ENCODE measurements around the gene MAFG.

The MAFG gene

GRCh38 chr17:81948635-81949378, 21.3 kb upstream of the MAFG start:
- WGBS (ENCODE audit: extremely low coverage, insufficient coverage, low lambda C conversion rate), result no CpG with 5 or more reads among the region's 17 CpGs
- H3K4ac ChIP-seq (ENCODE audit: low read depth, low read length), result no peak overlapping the region
- no peak overlapping the region for H3K23ac ChIP-seq (ENCODE audit: low read length)
- no peak overlapping the region for H4K8ac ChIP-seq (ENCODE audit: low read depth, low read length)
- H3K56ac ChIP-seq (ENCODE audit: low read length), result no peak overlapping the region
- no peak overlapping the region for H4K5ac ChIP-seq (ENCODE audit: low read length)
- no peaks in the 10 kb centered on the region for H3K27me3 ChIP-seq (ENCODE audit: insufficient read depth, low read length, poor library complexity)
- no peaks in the 10 kb centered on the region for H3K36me3 ChIP-seq (ENCODE audit: control insufficient read depth, insufficient read depth, low read length)
- DNase-seq, result no peak
- no peaks in the 10 kb centered on the region for H3K4me1 ChIP-seq (ENCODE audit: control insufficient read depth, low read depth, low read length)
- no peak overlapping the region for H3K9ac ChIP-seq (ENCODE audit: low read length)
- H3K18ac ChIP-seq (ENCODE audit: low read length), result no peak overlapping the region
- H2BK5ac ChIP-seq (ENCODE audit: low read length), result no peak overlapping the region
- no peaks in the 10 kb centered on the region for H3K79me1 ChIP-seq (ENCODE audit: low read length)
- H3K4me2 ChIP-seq (ENCODE audit: low read length), result no peak overlapping the region
- H2AK5ac ChIP-seq (ENCODE audit: low read length), result no peak overlapping the region
- H3K4me3 ChIP-seq (ENCODE audit: low read length), result no peak overlapping the region
- no peaks in the 10 kb centered on the region for H3K79me2 ChIP-seq (ENCODE audit: control insufficient read depth, insufficient read depth, low read length)
- no peak overlapping the region for H2BK120ac ChIP-seq (ENCODE audit: low read depth, low read length)
- H2BK15ac ChIP-seq (replicated peaks; ENCODE audit: low read depth), result no peak overlapping the region
- no peak overlapping the region for H3K27ac ChIP-seq (ENCODE audit: low read depth, low read length)

GRCh38 chr17:81947189-81947588, 19.7 kb upstream of the MAFG start, which contains the start of gene MYADML2:
TSS of gene MYADML2 (minus strand) at chr17:81947233. CDS start at chr17:81941741, 5,492 bp downstream.
- H3K23ac ChIP-seq (ENCODE audit: low read length), result no peak within 1 kb of the TSS
- no peak within 1 kb of the TSS for H3K4me3 ChIP-seq (ENCODE audit: low read length)
- no peak within 1 kb of the TSS for H3K4ac ChIP-seq (ENCODE audit: low read depth, low read length)
- H2BK15ac ChIP-seq (replicated peaks; ENCODE audit: low read depth), result no peak within 1 kb of the TSS
- H3K4me1 ChIP-seq (ENCODE audit: control insufficient read depth, low read depth, low read length), result no peaks in the 10 kb centered on the region
- H3K9ac ChIP-seq (ENCODE audit: low read length), result no peak within 1 kb of the TSS
- H2BK120ac ChIP-seq (ENCODE audit: low read depth, low read length), result no peak within 1 kb of the TSS
- H4K8ac ChIP-seq (ENCODE audit: low read depth, low read length), result no peak within 1 kb of the TSS
- H3K79me1 ChIP-seq (ENCODE audit: low read length), result no peaks in the 10 kb centered on the region
- no peak within 1 kb of the TSS for H2BK5ac ChIP-seq (ENCODE audit: low read length)
- H3K27ac ChIP-seq (ENCODE audit: low read depth, low read length), result no peak within 1 kb of the TSS
- no peak within 1 kb of the TSS for H4K5ac ChIP-seq (ENCODE audit: low read length)
- no peak within 1 kb of the TSS for H3K56ac ChIP-seq (ENCODE audit: low read length)
- H3K36me3 ChIP-seq (ENCODE audit: control insufficient read depth, insufficient read depth, low read length), result no peaks in the 10 kb centered on the region
- DNase-seq, result no peak
- no CpG with 5 or more reads among the region's 13 CpGs for WGBS (ENCODE audit: extremely low coverage, insufficient coverage, low lambda C conversion rate)
- no peak within 1 kb of the TSS for H3K18ac ChIP-seq (ENCODE audit: low read length)
- no peak within 1 kb of the TSS for H2AK5ac ChIP-seq (ENCODE audit: low read length)
- H3K4me2 ChIP-seq (ENCODE audit: low read length), result no peak within 1 kb of the TSS
- no peaks in the 10 kb centered on the region for H3K27me3 ChIP-seq (ENCODE audit: insufficient read depth, low read length, poor library complexity)
- H3K79me2 ChIP-seq (ENCODE audit: control insufficient read depth, insufficient read depth, low read length), result no peaks in the 10 kb centered on the region

- Histone ChIP-seq H2AK5ac (ENCODE audit: low read length) (no peak overlapping the region), H3K4me2 (ENCODE audit: low read length) (no peak overlapping the region), H4K5ac (ENCODE audit: low read length) (no peak overlapping the region), H3K56ac (ENCODE audit: low read length) (no peak overlapping the region), H3K4me3 (ENCODE audit: low read length) (no peak overlapping the region), H2BK5ac (ENCODE audit: low read length) (no peak overlapping the region), H3K27ac (ENCODE audit: low read depth, low read length) (no peak overlapping the region), H3K36me3 (ENCODE audit: control insufficient read depth, insufficient read depth, low read length) (no peaks in the 10 kb centered on the region), H4K8ac (ENCODE audit: low read depth, low read length) (no peak overlapping the region), H2BK15ac (replicated peaks; ENCODE audit: low read depth) (no peak overlapping the region), H3K9ac (ENCODE audit: low read length) (no peak overlapping the region), H3K79me2 (ENCODE audit: control insufficient read depth, insufficient read depth, low read length) (no peaks in the 10 kb centered on the region), H2BK120ac (ENCODE audit: low read depth, low read length) (no peak overlapping the region), H3K18ac (ENCODE audit: low read length) (no peak overlapping the region), H3K23ac (ENCODE audit: low read length) (no peak overlapping the region), H3K27me3 (ENCODE audit: insufficient read depth, low read length, poor library complexity) (no peaks in the 10 kb centered on the region), H3K79me1 (ENCODE audit: low read length) (no peaks in the 10 kb centered on the region), H3K4ac (ENCODE audit: low read depth, low read length) (no peak overlapping the region), H3K4me1 (ENCODE audit: control insufficient read depth, low read depth, low read length) (no peaks in the 10 kb centered on the region)
- no peak for DNase-seq
- WGBS (ENCODE audit: extremely low coverage, insufficient coverage, low lambda C conversion rate), result no CpG with 5 or more reads among the region's 9 CpGs
Observed at GRCh38 chr17:81944858-81945257, 17.3 kb upstream of the MAFG start.

GRCh38 chr17:81942167-81942553, 14.6 kb upstream of the MAFG start:
- Histone ChIP-seq H4K8ac (ENCODE audit: low read depth, low read length) (no peak overlapping the region), H3K27me3 (ENCODE audit: insufficient read depth, low read length, poor library complexity) (no peaks in the 10 kb centered on the region), H4K5ac (ENCODE audit: low read length) (no peak overlapping the region), H2BK15ac (replicated peaks; ENCODE audit: low read depth) (no peak overlapping the region), H3K4me2 (ENCODE audit: low read length) (no peak overlapping the region), H3K36me3 (ENCODE audit: control insufficient read depth, insufficient read depth, low read length) (no peaks in the 10 kb centered on the region), H3K4me3 (ENCODE audit: low read length) (no peak overlapping the region), H3K18ac (ENCODE audit: low read length) (no peak overlapping the region), H3K4ac (ENCODE audit: low read depth, low read length) (no peak overlapping the region), H3K79me2 (ENCODE audit: control insufficient read depth, insufficient read depth, low read length) (no peaks in the 10 kb centered on the region), H3K79me1 (ENCODE audit: low read length) (no peaks in the 10 kb centered on the region), H3K9ac (ENCODE audit: low read length) (no peak overlapping the region), H2AK5ac (ENCODE audit: low read length) (no peak overlapping the region), H3K56ac (ENCODE audit: low read length) (no peak overlapping the region), H2BK5ac (ENCODE audit: low read length) (no peak overlapping the region), H3K27ac (ENCODE audit: low read depth, low read length) (no peak overlapping the region), H2BK120ac (ENCODE audit: low read depth, low read length) (no peak overlapping the region), H3K4me1 (ENCODE audit: control insufficient read depth, low read depth, low read length) (no peaks in the 10 kb centered on the region), H3K23ac (ENCODE audit: low read length) (no peak overlapping the region)
- no CpG with 5 or more reads among the region's 12 CpGs for WGBS (ENCODE audit: extremely low coverage, insufficient coverage, low lambda C conversion rate)
- DNase-seq, result no peak

- no peak overlapping the region for H2BK120ac ChIP-seq (ENCODE audit: low read depth, low read length)
- H3K56ac ChIP-seq (ENCODE audit: low read length), result no peak overlapping the region
- H3K23ac ChIP-seq (ENCODE audit: low read length), result no peak overlapping the region
- WGBS (ENCODE audit: extremely low coverage, insufficient coverage, low lambda C conversion rate), result no CpG with 5 or more reads among the region's 30 CpGs
- H3K4me1 ChIP-seq (ENCODE audit: control insufficient read depth, low read depth, low read length), result no peaks in the 10 kb centered on the region
- H3K36me3 ChIP-seq (ENCODE audit: control insufficient read depth, insufficient read depth, low read length), result no peaks in the 10 kb centered on the region
- H2AK5ac ChIP-seq (ENCODE audit: low read length), result no peak overlapping the region
- no peak overlapping the region for H3K4me2 ChIP-seq (ENCODE audit: low read length)
- DNase-seq, result no peak
- H3K4ac ChIP-seq (ENCODE audit: low read depth, low read length), result no peak overlapping the region
- H4K5ac ChIP-seq (ENCODE audit: low read length), result no peak overlapping the region
- no peaks in the 10 kb centered on the region for H3K27me3 ChIP-seq (ENCODE audit: insufficient read depth, low read length, poor library complexity)
- no peak overlapping the region for H4K8ac ChIP-seq (ENCODE audit: low read depth, low read length)
- no peak overlapping the region for H3K4me3 ChIP-seq (ENCODE audit: low read length)
- no peak overlapping the region for H3K9ac ChIP-seq (ENCODE audit: low read length)
- no peak overlapping the region for H2BK5ac ChIP-seq (ENCODE audit: low read length)
- H3K18ac ChIP-seq (ENCODE audit: low read length), result no peak overlapping the region
- peaks cover under 1% of the 10 kb centered on the region for H3K79me2 ChIP-seq (ENCODE audit: control insufficient read depth, insufficient read depth, low read length)
- no peak overlapping the region for H3K27ac ChIP-seq (ENCODE audit: low read depth, low read length)
- no peak overlapping the region for H2BK15ac ChIP-seq (replicated peaks; ENCODE audit: low read depth)
- peaks cover under 1% of the 10 kb centered on the region for H3K79me1 ChIP-seq (ENCODE audit: low read length)
Observed at GRCh38 chr17:81941484-81942166, 14.1 kb upstream of the MAFG start.

Data from mesendoderm (in vitro differentiated cells).